Right atrium auricular region (tissue), 2 donors: Measurements from ENCODE around the gene CD58. TPM values are rescaled to one million over a fixed set of nuclear protein-coding genes. Genes with fewer than 3 reads are reported as not detected.
"Not testable (repeated sequence)": the region's sequence is repeated elsewhere in the genome, so short reads cannot be mapped to it uniquely, and the experiment has no call there.

Source experiments
- DNase-seq: peaks from one replicate; pipeline ENCODE4 v3.0.0-alpha.2; 2019; ENCODE audit warnings: low spot score
- H3K27ac ChIP-seq, 2 donors: fragments of 200-600 bp; sonication (generic); 1 replicate in 1 of 2; 2 replicates in 1 of 2; pipeline ENCODE4 v1.5.1; 2016 to 2019
- H3K27me3 ChIP-seq, 2 donors: fragments of 200-600 bp; sonication (generic); one replicate each; pipeline versions ENCODE4 v1.5.1 to v1.6.0; 2017 to 2019
- H3K36me3 ChIP-seq: fragments of 200-600 bp; sonication (generic); one replicate; pipeline ENCODE4 v1.5.1; 2016
- H3K4me1 ChIP-seq, 2 donors: fragments of 200-600 bp; sonication (generic); one replicate each; pipeline versions ENCODE4 v1.5.1 to v1.6.0; 2017 to 2019
- H3K4me3 ChIP-seq, 2 donors: fragments of 200-600 bp; sonication (generic); 1 replicate in 1 of 2; 2 replicates in 1 of 2; pipeline ENCODE4 v1.5.1; 2017 to 2019; ENCODE audit warnings: mild to moderate bottlenecking in 1 of 2, moderate library complexity in 1 of 2
- H3K9me3 ChIP-seq, 2 donors: fragments of 200-600 bp; sonication (generic); one replicate each; pipeline ENCODE4 v1.5.1; 2019
- total RNA-seq, 2 donors: library from RNA; depleted of rRNA; stranded (reverse); fragments of >200 nt; gene quantifications; one replicate each; pipeline ENCODE4 v1.1.0, GENCODE V29; 2016
- TF ChIP-seq, protein P1 (sequence below), 2 donors: fragments of 200-600 bp; sonication (generic); IDR thresholded peaks; one replicate each; pipeline ENCODE4 v1.5.1; 2019; ENCODE audit warnings: antibody characterized with exemption in 2 of 2

Gene CD58
- total RNA-seq, 2 donors from 2014 or later = 26.4 to 27.4 TPM

DNA sequence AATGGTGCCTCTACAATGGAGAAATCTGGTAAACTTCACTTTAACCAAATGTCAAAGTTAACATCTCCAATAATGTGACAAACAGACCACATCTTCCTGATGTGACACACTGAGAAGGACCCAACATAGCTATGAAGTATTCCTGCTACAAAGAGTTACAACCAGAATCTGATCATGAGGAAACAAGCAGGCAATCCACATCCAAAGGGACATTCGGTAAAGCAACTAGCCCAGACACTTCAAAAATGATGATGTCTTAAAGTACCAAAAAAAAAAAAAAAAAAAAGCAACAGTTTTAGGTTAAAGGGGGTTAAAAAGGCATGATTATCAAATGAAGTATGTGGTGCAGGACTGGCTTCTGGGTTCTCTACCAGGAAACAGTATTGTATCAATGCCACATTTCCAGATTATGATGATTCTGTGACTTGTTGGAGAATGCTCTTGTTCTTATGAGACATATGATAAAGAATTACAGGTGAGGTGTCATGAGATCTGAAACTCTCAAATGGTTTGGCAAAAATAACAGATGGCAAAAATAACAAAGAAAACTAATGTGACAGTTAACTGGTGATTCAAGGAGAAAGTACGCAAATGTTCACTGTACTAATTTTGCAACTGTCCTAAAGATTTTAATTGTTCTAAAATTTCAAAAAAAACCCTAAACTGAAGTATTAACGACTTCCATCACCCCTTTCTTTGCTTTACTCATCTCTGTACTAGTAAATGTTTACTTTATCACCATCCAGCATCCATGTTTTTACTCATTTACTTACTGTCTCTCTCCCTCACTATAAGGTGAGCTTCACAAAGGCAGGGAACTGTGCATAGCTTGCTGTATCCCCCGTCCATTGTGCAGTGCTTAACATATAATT, 2.8 kb downstream of the CD58 start:
- no peaks in the 10 kb centered on the region for H3K9me3 ChIP-seq
- no peak overlapping the region for H3K4me3 ChIP-seq
- peaks cover 0 to 53% of the 10 kb centered on the region in 2 donors for H3K4me1 ChIP-seq
- TF ChIP-seq, protein P1, sequence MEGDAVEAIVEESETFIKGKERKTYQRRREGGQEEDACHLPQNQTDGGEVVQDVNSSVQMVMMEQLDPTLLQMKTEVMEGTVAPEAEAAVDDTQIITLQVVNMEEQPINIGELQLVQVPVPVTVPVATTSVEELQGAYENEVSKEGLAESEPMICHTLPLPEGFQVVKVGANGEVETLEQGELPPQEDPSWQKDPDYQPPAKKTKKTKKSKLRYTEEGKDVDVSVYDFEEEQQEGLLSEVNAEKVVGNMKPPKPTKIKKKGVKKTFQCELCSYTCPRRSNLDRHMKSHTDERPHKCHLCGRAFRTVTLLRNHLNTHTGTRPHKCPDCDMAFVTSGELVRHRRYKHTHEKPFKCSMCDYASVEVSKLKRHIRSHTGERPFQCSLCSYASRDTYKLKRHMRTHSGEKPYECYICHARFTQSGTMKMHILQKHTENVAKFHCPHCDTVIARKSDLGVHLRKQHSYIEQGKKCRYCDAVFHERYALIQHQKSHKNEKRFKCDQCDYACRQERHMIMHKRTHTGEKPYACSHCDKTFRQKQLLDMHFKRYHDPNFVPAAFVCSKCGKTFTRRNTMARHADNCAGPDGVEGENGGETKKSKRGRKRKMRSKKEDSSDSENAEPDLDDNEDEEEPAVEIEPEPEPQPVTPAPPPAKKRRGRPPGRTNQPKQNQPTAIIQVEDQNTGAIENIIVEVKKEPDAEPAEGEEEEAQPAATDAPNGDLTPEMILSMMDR (IDR thresholded peaks at IDR 0.05) = no peak
- no peaks in the 10 kb centered on the region for H3K27me3 ChIP-seq
- H3K27ac ChIP-seq = no peak overlapping the region
- DNase-seq = no peak
- no peaks in the 10 kb centered on the region for H3K36me3 ChIP-seq

DNA sequence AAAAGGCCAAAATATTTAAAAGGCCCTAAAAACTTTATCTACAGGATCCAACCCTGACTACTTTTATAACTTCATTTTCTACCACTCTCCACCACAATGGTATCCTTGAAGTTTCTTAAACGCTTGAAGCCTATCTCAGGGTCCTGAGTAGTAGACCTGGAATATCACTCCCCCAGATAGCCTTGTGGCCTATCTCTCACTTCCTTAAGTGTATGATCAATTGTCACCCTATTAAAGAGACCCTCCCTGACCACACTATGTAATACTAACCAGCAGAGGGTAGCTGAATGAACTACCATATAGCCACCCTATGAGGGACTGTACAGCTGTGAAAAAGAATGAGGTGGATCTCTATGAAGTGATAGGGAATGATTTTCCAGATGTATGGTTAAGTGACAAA, 5.6 kb downstream of the CD58 start:
- H3K4me3 ChIP-seq = no peak overlapping the region
- H3K36me3 ChIP-seq = no peaks in the 10 kb centered on the region
- peaks cover 0 to 35% of the 10 kb centered on the region in 2 donors for H3K4me1 ChIP-seq
- DNase-seq = no peak
- no peak overlapping the region for H3K27ac ChIP-seq
- TF ChIP-seq, protein P1 (IDR thresholded peaks at IDR 0.05) = no peak
- no peaks in the 10 kb centered on the region for H3K9me3 ChIP-seq
- no peaks in the 10 kb centered on the region for H3K27me3 ChIP-seq

DNA sequence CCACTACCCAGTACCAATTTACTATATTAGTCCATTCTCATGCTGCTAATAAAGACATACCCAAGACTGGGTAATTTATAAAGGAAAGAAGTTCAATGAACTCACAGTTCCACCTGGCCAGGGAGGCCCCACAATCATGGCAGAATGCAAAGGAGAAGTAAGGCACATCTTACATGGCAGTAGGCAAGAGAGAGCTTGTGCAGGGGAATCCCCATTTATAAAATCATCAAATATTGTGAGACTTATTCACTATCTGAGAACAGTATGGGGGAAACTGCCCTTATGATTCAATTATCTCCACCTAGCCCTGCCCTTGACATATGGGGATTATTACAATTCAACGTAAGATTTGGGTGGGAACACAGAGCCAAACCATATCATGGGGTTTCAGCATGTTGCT, 6.4 kb downstream of the CD58 start:
- H3K27ac ChIP-seq = no peak overlapping the region
- no peak for DNase-seq
- H3K36me3 ChIP-seq = no peaks in the 10 kb centered on the region
- H3K9me3 ChIP-seq = no peaks in the 10 kb centered on the region
- no peaks in the 10 kb centered on the region for H3K27me3 ChIP-seq
- no peak overlapping the region for H3K4me3 ChIP-seq
- TF ChIP-seq, protein P1 (IDR thresholded peaks at IDR 0.05) = no peak
- peaks cover 0 to 28% of the 10 kb centered on the region in 2 donors for H3K4me1 ChIP-seq

DNA sequence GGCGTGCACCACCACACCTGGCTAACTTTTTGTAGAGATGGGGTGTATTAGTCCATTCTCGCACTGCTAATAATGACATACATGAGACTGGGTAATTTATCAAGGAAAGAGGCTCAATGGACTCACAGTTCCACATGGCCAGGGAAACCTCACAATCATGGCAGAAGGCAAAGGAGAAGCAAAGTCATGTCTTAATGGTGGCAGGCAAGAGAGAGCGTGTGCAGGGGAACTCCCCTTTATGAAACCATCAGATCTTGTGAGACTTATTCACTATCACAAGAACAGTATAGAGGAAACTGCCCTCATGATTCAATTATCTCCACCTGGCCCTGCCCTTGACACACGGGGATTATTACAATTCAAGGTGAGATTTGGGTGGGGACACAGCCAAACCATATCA, 8.4 kb downstream of the CD58 start:
- H3K36me3 ChIP-seq, DNase-seq, H3K27me3 ChIP-seq, H3K4me3 ChIP-seq, H3K27ac ChIP-seq, H3K9me3 ChIP-seq: not testable (repeated sequence)
- H3K4me1 ChIP-seq = peaks cover 0 to 14% of the 10 kb centered on the region in 2 donors

DNA sequence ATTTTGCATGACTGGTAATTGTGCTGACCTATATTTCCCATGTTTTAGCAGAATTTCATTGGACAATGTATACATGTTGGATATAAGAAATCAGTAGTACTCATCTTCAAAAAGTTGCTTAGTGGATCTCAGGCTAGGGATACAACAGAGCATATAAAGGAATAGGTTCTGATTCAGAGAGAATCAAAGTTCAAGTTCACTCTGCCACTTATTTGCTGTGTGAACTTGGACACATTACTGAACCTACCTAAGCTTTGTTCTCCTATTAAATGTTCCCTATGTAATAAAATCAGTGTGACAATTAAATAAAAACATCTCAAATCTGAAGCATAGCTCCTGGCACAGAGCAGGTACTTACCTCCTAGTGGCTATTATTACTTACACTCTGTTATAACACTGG, 9.3 kb downstream of the CD58 start:
- Histone ChIP-seq H3K4me1 (peaks cover 0 to 11% of the 10 kb centered on the region in 2 donors), H3K27ac (no peak overlapping the region), H3K27me3 (no peaks in the 10 kb centered on the region), H3K4me3 (no peak overlapping the region), H3K9me3 (no peaks in the 10 kb centered on the region), H3K36me3 (no peaks in the 10 kb centered on the region)
- TF ChIP-seq, protein P1 (IDR thresholded peaks at IDR 0.05) = no peak
- no peak for DNase-seq

DNA sequence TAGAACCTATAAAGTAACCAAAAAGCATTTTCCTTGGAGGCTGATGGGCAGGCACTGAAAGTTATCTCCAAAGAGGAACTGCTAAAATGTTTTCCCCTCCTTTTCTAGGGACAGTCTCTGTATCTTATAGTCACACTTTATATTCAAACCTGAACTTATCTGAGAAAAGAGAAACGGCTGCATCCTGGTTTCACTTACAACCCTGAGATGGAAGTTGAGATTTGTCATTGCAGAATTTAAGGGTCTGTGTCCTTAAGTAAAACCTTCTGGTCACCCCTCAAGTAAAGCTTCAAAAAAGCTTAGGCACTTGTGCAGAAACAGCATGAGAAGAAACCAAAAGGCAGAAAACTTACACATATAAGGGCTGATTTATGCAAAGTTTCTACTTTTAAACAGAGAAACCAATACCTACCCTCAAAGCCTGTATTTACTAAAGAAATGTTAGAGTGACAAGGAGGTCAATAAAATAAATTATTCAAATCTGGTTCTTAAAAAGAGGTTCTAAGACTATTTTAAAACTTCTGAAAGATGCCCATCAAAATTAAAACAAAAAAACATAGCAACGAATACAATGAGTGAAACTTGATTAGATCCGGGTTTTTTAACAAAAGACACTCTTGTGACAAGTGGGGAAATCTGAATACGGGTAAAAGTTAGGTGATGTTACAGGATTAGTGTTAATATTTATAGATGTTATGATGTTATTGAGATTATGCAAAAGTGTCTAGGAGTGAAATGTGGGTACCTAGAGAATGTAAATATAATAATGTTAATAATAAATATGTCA, 9.9 kb downstream of the CD58 start:
- Histone ChIP-seq H3K36me3 (no peaks in the 10 kb centered on the region), H3K4me1 (peaks cover 0 to 10% of the 10 kb centered on the region in 2 donors), H3K27me3 (no peaks in the 10 kb centered on the region), H3K27ac (no peak overlapping the region), H3K9me3 (no peaks in the 10 kb centered on the region), H3K4me3 (no peak overlapping the region)
- TF ChIP-seq, protein P1 (IDR thresholded peaks at IDR 0.05) = no peak
- DNase-seq = no peak
